Mesothelial cell of epicardium (in vitro differentiated cells): ENCODE results near the gene B3GAT3. TPM values are rescaled to one million over a fixed set of nuclear protein-coding genes. Genes with fewer than 3 reads are reported as not detected.
A peak's percentile ranks its signal among the peaks of the same experiment; 100 is the strongest.

Experiments
- DNase-seq, 2 experiments: peaks; one replicate each; pipeline ENCODE4 v3.0.0; 2021; ENCODE audit warnings: low spot score in 2 of 2; ENCODE audit not compliant: unreplicated experiment in 2 of 2
- H3K27ac Mint-ChIP-seq: 2 replicates; pipeline ENCODE4 v1.8.0; 2021; ENCODE audit warnings: mixed read lengths
- H3K27me3 Mint-ChIP-seq: 2 replicates; pipeline ENCODE4 v1.8.0; 2021; ENCODE audit warnings: low read depth, mixed read lengths
- H3K36me3 Mint-ChIP-seq: 2 replicates; pipeline ENCODE4 v1.8.0; 2021; ENCODE audit warnings: mixed read lengths
- H3K4me1 Mint-ChIP-seq: 2 replicates; pipeline ENCODE4 v1.8.0; 2021; ENCODE audit warnings: mixed read lengths
- H3K4me3 Mint-ChIP-seq: 2 replicates; pipeline ENCODE4 v1.8.0; 2021; ENCODE audit warnings: mild to moderate bottlenecking, moderate library complexity, mixed read lengths
- H3K9me3 Mint-ChIP-seq: 2 replicates; pipeline ENCODE4 v1.8.0; 2021; ENCODE audit warnings: mixed read lengths
- CTCF ChIP-seq: fragments of 200-600 bp; sonication (generic); IDR thresholded peaks from one replicate; pipeline ENCODE4 v1.5.0; 2021; ENCODE audit warnings: antibody characterized with exemption; ENCODE audit not compliant: unreplicated experiment
- total RNA-seq: library from RNA; stranded (reverse); gene quantifications from 3 replicates; pipeline ENCODE4 v1.2.1, GENCODE V29; 2021

Gene B3GAT3
- total RNA-seq, 1 donor from 2014 or later = 52.6 TPM

- Mint-ChIP-seq H3K36me3 (peaks cover 28% of the 10 kb centered on the region), H3K27ac (no peak overlapping the region), H3K4me1 (peaks cover 11% of the 10 kb centered on the region), H3K4me3 (no peak overlapping the region), H3K27me3 (no peaks in the 10 kb centered on the region), H3K9me3 (no peaks in the 10 kb centered on the region)
- no peak for DNase-seq
- no peak for TF ChIP-seq CTCF
Observed at GRCh38 chr11:62580959-62581715, 40.6 kb downstream of the B3GAT3 start.

- Mint-ChIP-seq H3K27me3 (no peaks in the 10 kb centered on the region), H3K4me1 (peaks cover 25% of the 10 kb centered on the region), H3K27ac (no peak overlapping the region), H3K36me3 (peaks cover 25% of the 10 kb centered on the region), H3K9me3 (no peaks in the 10 kb centered on the region), H3K4me3 (no peak overlapping the region)
- no peak for DNase-seq
- no peak for TF ChIP-seq CTCF
Observed at GRCh38 chr11:62579252-62579651, 42.5 kb downstream of the B3GAT3 start.

- Mint-ChIP-seq H3K4me1 (peaks cover 28% of the 10 kb centered on the region), H3K36me3 (peaks cover 22% of the 10 kb centered on the region), H3K27me3 (no peaks in the 10 kb centered on the region), H3K4me3 (no peak overlapping the region), H3K9me3 (no peaks in the 10 kb centered on the region), H3K27ac (no peak overlapping the region)
- TF ChIP-seq CTCF = no peak
- no peak for DNase-seq
Observed at GRCh38 chr11:62578541-62578940, 43.2 kb downstream of the B3GAT3 start.

- peaks cover 17% of the 10 kb centered on the region for H3K36me3 Mint-ChIP-seq
- no peaks in the 10 kb centered on the region for H3K27me3 Mint-ChIP-seq
- no peak for DNase-seq
- TF ChIP-seq CTCF = no peak
- H3K4me1 Mint-ChIP-seq = peaks cover 38% of the 10 kb centered on the region
- H3K9me3 Mint-ChIP-seq = no peaks in the 10 kb centered on the region
- no peak overlapping the region for H3K4me3 Mint-ChIP-seq
- H3K27ac Mint-ChIP-seq = peak overlapping the region; percentile 55
Observed at GRCh38 chr11:62577046-62577714, 44.6 kb downstream of the B3GAT3 start.

- peaks cover 22% of the 10 kb centered on the region for H3K36me3 Mint-ChIP-seq
- H3K4me3 Mint-ChIP-seq = peak overlapping the region; percentile 97
Observed at GRCh38 chr11:62575837-62576236, 45.9 kb downstream of the B3GAT3 start.

More at GRCh38 chr11:62575837-62576236, 45.9 kb downstream of the B3GAT3 start:
- no peak for TF ChIP-seq CTCF
- H3K27ac Mint-ChIP-seq = peak overlapping the region; percentile 99
- no peaks in the 10 kb centered on the region for H3K27me3 Mint-ChIP-seq
- no peaks in the 10 kb centered on the region for H3K9me3 Mint-ChIP-seq
- DNase-seq = no peak
- peaks cover 52% of the 10 kb centered on the region for H3K4me1 Mint-ChIP-seq
